ENCODE measurements around the gene MRPS9.

MRPS9 gene

DNA sequence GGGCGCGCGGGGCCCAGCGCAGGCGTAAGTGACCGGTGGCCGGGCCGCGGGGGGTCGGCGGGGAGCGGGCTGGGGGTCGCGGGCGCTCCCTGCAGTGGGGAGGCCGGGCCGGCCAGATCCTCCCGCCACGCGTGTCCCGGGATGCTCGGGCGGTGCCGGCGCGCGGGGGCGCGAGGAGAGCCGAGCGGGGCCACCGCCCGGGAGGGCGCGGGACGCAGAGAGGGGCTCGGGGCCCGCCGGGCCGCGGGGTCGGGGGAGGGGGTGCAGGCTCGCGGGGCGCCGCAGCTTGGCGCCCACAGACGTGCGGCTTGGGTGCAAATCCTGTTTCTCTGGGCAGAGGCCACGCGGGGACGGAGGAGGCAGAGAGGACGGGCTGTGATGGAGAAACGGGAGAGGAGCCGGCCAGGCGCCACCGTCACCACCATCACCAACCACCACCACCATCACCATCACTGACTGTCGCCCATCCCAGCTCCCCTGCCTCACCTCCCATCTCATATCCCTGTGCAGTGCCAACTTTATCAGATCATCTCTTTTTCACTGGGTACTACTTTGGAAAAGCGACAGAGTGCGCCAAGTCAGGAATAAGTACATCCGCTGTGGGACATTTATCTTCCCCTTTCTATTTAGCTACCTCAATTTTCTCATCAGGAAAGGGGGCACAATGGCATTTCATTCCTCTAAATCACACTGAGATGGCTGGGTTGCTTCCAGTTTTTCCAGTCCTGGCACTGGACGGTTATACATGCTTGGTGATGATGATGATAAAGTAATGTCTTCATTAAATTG is 106.5 kb downstream of the MRPS9 start:
- TF ChIP-seq, protein P1, sequence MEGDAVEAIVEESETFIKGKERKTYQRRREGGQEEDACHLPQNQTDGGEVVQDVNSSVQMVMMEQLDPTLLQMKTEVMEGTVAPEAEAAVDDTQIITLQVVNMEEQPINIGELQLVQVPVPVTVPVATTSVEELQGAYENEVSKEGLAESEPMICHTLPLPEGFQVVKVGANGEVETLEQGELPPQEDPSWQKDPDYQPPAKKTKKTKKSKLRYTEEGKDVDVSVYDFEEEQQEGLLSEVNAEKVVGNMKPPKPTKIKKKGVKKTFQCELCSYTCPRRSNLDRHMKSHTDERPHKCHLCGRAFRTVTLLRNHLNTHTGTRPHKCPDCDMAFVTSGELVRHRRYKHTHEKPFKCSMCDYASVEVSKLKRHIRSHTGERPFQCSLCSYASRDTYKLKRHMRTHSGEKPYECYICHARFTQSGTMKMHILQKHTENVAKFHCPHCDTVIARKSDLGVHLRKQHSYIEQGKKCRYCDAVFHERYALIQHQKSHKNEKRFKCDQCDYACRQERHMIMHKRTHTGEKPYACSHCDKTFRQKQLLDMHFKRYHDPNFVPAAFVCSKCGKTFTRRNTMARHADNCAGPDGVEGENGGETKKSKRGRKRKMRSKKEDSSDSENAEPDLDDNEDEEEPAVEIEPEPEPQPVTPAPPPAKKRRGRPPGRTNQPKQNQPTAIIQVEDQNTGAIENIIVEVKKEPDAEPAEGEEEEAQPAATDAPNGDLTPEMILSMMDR (IDR thresholded peaks at IDR 0.05): no peak

DNA sequence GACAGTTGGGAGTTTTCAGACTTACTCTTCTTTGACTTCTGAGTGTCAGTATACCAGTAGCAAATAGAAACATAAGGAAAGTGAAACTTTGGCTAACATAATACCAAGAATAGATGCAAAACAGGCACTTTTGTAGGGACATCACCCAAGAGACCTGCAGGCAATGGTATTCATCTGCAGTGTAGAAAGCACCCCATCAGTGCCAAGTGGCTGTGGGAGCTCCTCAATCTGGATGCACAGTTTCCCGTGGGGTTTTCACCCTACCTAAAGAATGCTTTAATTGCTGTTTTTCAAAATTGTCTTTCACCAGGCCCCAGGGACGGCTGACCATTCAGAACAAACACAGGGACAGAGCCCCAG is 107.1 kb downstream of the MRPS9 start:
- TF ChIP-seq, protein P1 (IDR thresholded peaks at IDR 0.05): no peak

GRCh38 chr2:105149272-105149671 is 111.4 kb downstream of the MRPS9 start:
- TF ChIP-seq, protein P1 (IDR thresholded peaks at IDR 0.05): no peak

Measured in LNCAP (cell line).